HepG2 (cell line): ENCODE measurements around the gene SRSF6. TPM values are rescaled to one million over a fixed set of nuclear protein-coding genes. Genes with fewer than 3 reads are reported as not detected.

ENCODE experiments used
- BORCS8-MEF2B ChIP-seq: sonication (generic); formaldehyde crosslinking; IDR thresholded peaks from 2 replicates; pipeline ENCODE4 v1.8.0; 2022; ENCODE audit warnings: mild to moderate bottlenecking, missing genetic modification reagents
- FOXM1 ChIP-seq: sonication (generic); formaldehyde crosslinking; IDR thresholded peaks from 2 replicates; pipeline ENCODE4 v1.5.0; 2020; ENCODE audit warnings: missing genetic modification reagents
- GZF1 ChIP-seq: sonication (generic); formaldehyde crosslinking; IDR thresholded peaks from 2 replicates; pipeline ENCODE4 v1.5.1; 2020; ENCODE audit warnings: mild to moderate bottlenecking, missing genetic modification reagents
- KLF15 ChIP-seq: sonication (generic); formaldehyde crosslinking; IDR thresholded peaks from 2 replicates; pipeline ENCODE4 v1.8.1; 2023; ENCODE audit warnings: borderline replicate concordance, mild to moderate bottlenecking, inconsistent platforms, missing genetic modification reagents, mixed read lengths
- RERE ChIP-seq: IDR thresholded peaks from 2 replicates; pipeline ENCODE4 v1.6.1; 2016; ENCODE audit warnings: low read depth, missing genetic modification reagents, missing compliant biosample characterization
- RFX5 ChIP-seq: IDR thresholded peaks from 2 replicates; pipeline ENCODE4 v1.6.1; 2011; ENCODE audit warnings: low read depth, low read length, improper control_type of control experiment
- SAP130 ChIP-seq: IDR thresholded peaks from 2 replicates; pipeline ENCODE4 v1.6.1; 2016; ENCODE audit warnings: low read depth
- TEF ChIP-seq: sonication (generic); formaldehyde crosslinking; IDR thresholded peaks from 2 replicates; pipeline ENCODE4 v1.5.0; 2020; ENCODE audit warnings: missing genetic modification reagents
- U2AF2 ChIP-seq: fragments of 200-400 bp; formaldehyde crosslinking; IDR thresholded peaks from 2 replicates; pipeline ENCODE4 v1.6.1; 2017; ENCODE audit warnings: low read depth, mild to moderate bottlenecking, low read length
- YEATS4 ChIP-seq: sonication (generic); formaldehyde crosslinking; IDR thresholded peaks from 2 replicates; pipeline ENCODE4 v1.4.0; 2020; ENCODE audit warnings: missing genetic modification reagents, borderline replicate concordance
- ZFP62 ChIP-seq: sonication (generic); formaldehyde crosslinking; IDR thresholded peaks from 2 replicates; pipeline ENCODE4 v1.4.0; 2020; ENCODE audit warnings: missing genetic modification reagents
- ZFP90 ChIP-seq: sonication (generic); formaldehyde crosslinking; IDR thresholded peaks from 2 replicates; pipeline ENCODE4 v1.8.0; 2022; ENCODE audit warnings: missing genetic modification reagents, mild to moderate bottlenecking, inconsistent platforms, borderline replicate concordance
- ZNF484 ChIP-seq: sonication (generic); formaldehyde crosslinking; IDR thresholded peaks from 2 replicates; pipeline ENCODE4 v1.5.1; 2020; ENCODE audit warnings: mild to moderate bottlenecking, low read depth, missing genetic modification reagents, borderline replicate concordance
- ZNF513 ChIP-seq: sonication (generic); formaldehyde crosslinking; conservative IDR thresholded peaks from 2 replicates; pipeline ENCODE4 v1.5.0; 2020; ENCODE audit warnings: missing genetic modification reagents
- ZNF543 ChIP-seq: sonication (generic); formaldehyde crosslinking; IDR thresholded peaks from 2 replicates; pipeline ENCODE4 v1.4.0; 2020; ENCODE audit warnings: mild to moderate bottlenecking, missing genetic modification reagents
- ZNF740 ChIP-seq: sonication (generic); formaldehyde crosslinking; IDR thresholded peaks from 2 replicates; pipeline ENCODE4 v1.4.0; 2020; ENCODE audit warnings: missing genetic modification reagents
- ZNF766 ChIP-seq: sonication (generic); formaldehyde crosslinking; IDR thresholded peaks from 2 replicates; pipeline ENCODE4 v1.5.0; 2020; ENCODE audit warnings: missing genetic modification reagents, borderline replicate concordance
- ZNF775 ChIP-seq: sonication (generic); formaldehyde crosslinking; IDR thresholded peaks from 2 replicates; pipeline ENCODE4 v1.4.0; 2020; ENCODE audit warnings: missing genetic modification reagents, mild to moderate bottlenecking, moderate library complexity, borderline replicate concordance
- ZSCAN5A ChIP-seq: sonication (generic); formaldehyde crosslinking; IDR thresholded peaks from 2 replicates; pipeline ENCODE4 v1.8.0; 2022; ENCODE audit warnings: mild to moderate bottlenecking, missing genetic modification reagents, borderline replicate concordance
- polyA plus RNA-seq, 8 experiments: library from polyadenylated mRNA; depleted of rRNA in 3 of 8; stranded (reverse) in 7 of 8; unstranded in 1 of 8; fragments of >200 nt; fragmentation: Illumina TruSeq in 4 of 8; extraction: Trizol in 4 of 8; gene quantifications; 2 replicates each; pipeline versions ENCODE4 v1.2.1 to v1.2.3, GENCODE V29; 2011 to 2016; ENCODE audit warnings: low read depth in 4 of 8, missing spikeins in 1 of 8, mixed read lengths in 1 of 8; ENCODE audit not compliant: insufficient read depth in 1 of 8
- total RNA-seq, 5 experiments: library from RNA; depleted of rRNA; stranded (reverse); fragments of >200 nt; fragmentation: Illumina TruSeq; extraction: Trizol; gene quantifications; 2 replicates each; pipeline ENCODE4 v1.2.3, GENCODE V29; 2016; ENCODE audit warnings: low read depth in 1 of 5

Gene SRSF6
- total and polyA plus RNA-seq, 2 of the 13 experiments (the other 11 are each of a cell fraction or from before 2014, with no cell fraction given) = 156 to 194 TPM

GRCh38 chr20:43456809-43457639, 672 bp upstream of the SRSF6 start (continued):
- TF ChIP-seq ZFP90 (CRISPR knock-in tag) = peak; percentile 82
- TF ChIP-seq RFX5 = 0 out of 2 replicates have a peak, but pooled peaks have one; percentile 37
- TF ChIP-seq RERE = no peak
- TF ChIP-seq ZNF766 (CRISPR knock-in tag) = 0 out of 2 replicates have a peak, but pooled peaks have one; percentile 72
- TF ChIP-seq ZNF513 (CRISPR knock-in tag) = no peak
- no peak for TF ChIP-seq U2AF2
- 0 out of 2 replicates have a peak, but pooled peaks have one; percentile 47 for TF ChIP-seq FOXM1 (CRISPR knock-in tag)
- peak; percentile 87; the same call in 1 of the 2 replicates for TF ChIP-seq ZSCAN5A (CRISPR knock-in tag)
- no peak; the same call in 1 of the 2 replicates for TF ChIP-seq GZF1
- peak; percentile 66 for TF ChIP-seq SAP130 (CRISPR knock-in tag)
- peak; percentile 55; the same call in 1 of the 2 replicates for TF ChIP-seq TEF (CRISPR knock-in tag)
- no peak for TF ChIP-seq ZFP62 (CRISPR knock-in tag)
- TF ChIP-seq ZNF543 (CRISPR knock-in tag) = no peak; the same call in 1 of the 2 replicates
- no peak for TF ChIP-seq ZNF484 (CRISPR knock-in tag)
- TF ChIP-seq YEATS4 (CRISPR knock-in tag) = no peak
- no peak for TF ChIP-seq ZNF775 (CRISPR knock-in tag)
- TF ChIP-seq BORCS8-MEF2B (CRISPR knock-in tag) = no peak; the same call in 1 of the 2 replicates
- TF ChIP-seq ZNF740 (CRISPR knock-in tag) = no peak; the same call in 1 of the 2 replicates
- peak; percentile 34; the same call in 1 of the 2 replicates for TF ChIP-seq KLF15 (CRISPR knock-in tag)
